ENCODE results near the gene RAPGEF3.

The RAPGEF3 gene

GRCh38 chr12:47743311-47743860 is 15.3 kb downstream of the RAPGEF3 start:
- no peak for DNase-seq (ENCODE audit: low read depth)

- DNase-seq (ENCODE audit: low read depth): peak; percentile 66
Measured at GRCh38 chr12:47742253-47742825, 16.3 kb downstream of the RAPGEF3 start.

- peak; percentile 43 for DNase-seq (ENCODE audit: low read depth)
Measured at GRCh38 chr12:47741340-47741703, 17.4 kb downstream of the RAPGEF3 start.

- no peak for DNase-seq (ENCODE audit: low read depth)
Measured at GRCh38 chr12:47740606-47741339, 17.9 kb downstream of the RAPGEF3 start.

GRCh38 chr12:47739979-47740378 is 18.7 kb downstream of the RAPGEF3 start:
- DNase-seq (ENCODE audit: low read depth): no peak

- DNase-seq (ENCODE audit: low read depth): no peak
Measured at GRCh38 chr12:47739297-47739696, 19.4 kb downstream of the RAPGEF3 start.

GRCh38 chr12:47737936-47738594 is 20.6 kb downstream of the RAPGEF3 start:
- DNase-seq (ENCODE audit: low read depth): no peak

- DNase-seq (ENCODE audit: low read depth): no peak
Measured at GRCh38 chr12:47736877-47737676, 21.6 kb downstream of the RAPGEF3 start.

GRCh38 chr12:47736216-47736615 is 22.5 kb downstream of the RAPGEF3 start:
- DNase-seq (ENCODE audit: low read depth): no peak

- no peak for DNase-seq (ENCODE audit: low read depth)
Measured at GRCh38 chr12:47735649-47736048, 23.0 kb downstream of the RAPGEF3 start.

GRCh38 chr12:47734725-47735480 is 23.8 kb downstream of the RAPGEF3 start:
- no peak for DNase-seq (ENCODE audit: low read depth)

- no peak for DNase-seq (ENCODE audit: low read depth)
Measured at GRCh38 chr12:47733142-47733541, 25.5 kb downstream of the RAPGEF3 start.

GRCh38 chr12:47732504-47732903 is 26.2 kb downstream of the RAPGEF3 start:
- DNase-seq (ENCODE audit: low read depth): no peak

- DNase-seq (ENCODE audit: low read depth): no peak
Measured at GRCh38 chr12:47731723-47732122, 27.0 kb downstream of the RAPGEF3 start.

GRCh38 chr12:47730341-47730744 is 28.3 kb downstream of the RAPGEF3 start:
- no peak for DNase-seq (ENCODE audit: low read depth)

- no peak for DNase-seq (ENCODE audit: low read depth)
Measured at GRCh38 chr12:47729233-47729632, 29.4 kb downstream of the RAPGEF3 start.

- DNase-seq (ENCODE audit: low read depth): no peak
Measured at GRCh38 chr12:47725893-47726292, 32.8 kb downstream of the RAPGEF3 start.

GRCh38 chr12:47725091-47725772 is 33.4 kb downstream of the RAPGEF3 start, which contains the start of gene ENDOU:
Gene ENDOU (minus strand): TSS chr12:47725490. CDS start chr12:47725413, 77 bp downstream.
- no peak for DNase-seq (ENCODE audit: low read depth)

- DNase-seq (ENCODE audit: low read depth): no peak
Measured at GRCh38 chr12:47722941-47723631, 35.6 kb downstream of the RAPGEF3 start.

All from stimulated activated CD8-positive, alpha-beta memory T cell treated with anti-CD3 and anti-CD28 coated beads, Interleukin-15, amount 100 ng/mL, for 1 hour (primary cell).